ENCODE measurements around the gene COG2. TPM values are rescaled to one million over a fixed set of nuclear protein-coding genes. Genes with fewer than 3 reads are reported as not detected.

The COG2 gene
- polyA plus RNA-seq, 1 donor (not counting 4 experiments of a cell fraction or from before 2014, with no cell fraction given): 18.6 TPM

DNA sequence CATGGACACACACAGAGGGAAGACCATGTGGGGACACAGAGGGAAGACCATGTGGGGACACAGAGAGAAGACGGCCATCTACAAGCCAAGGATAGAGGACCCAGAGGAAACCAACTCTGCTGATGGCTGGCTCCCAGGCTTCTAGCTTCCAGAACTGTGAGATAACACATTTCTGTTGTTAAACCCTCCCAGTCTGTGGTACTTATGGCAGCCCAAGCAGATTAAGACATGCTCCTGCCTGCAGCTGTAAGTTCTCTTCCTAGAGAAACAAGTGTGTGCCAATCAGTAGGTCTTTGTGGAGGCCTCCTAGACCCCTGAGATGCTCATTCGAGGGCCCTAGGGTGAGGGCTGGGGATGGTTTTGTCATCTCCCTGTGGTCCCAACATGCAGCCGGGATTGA lies 69.0 kb downstream of the COG2 start:
- DNase-seq (ENCODE audit: low read depth, low spot score) (no peak), FAIRE-seq (no peak)
- dilution Hi-C loops (cut with MboI; ENCODE audit: extremely low pct_ligation_motif_present, low sequenced_read_pairs): no loop called here
- Histone ChIP-seq H2AFZ (ENCODE audit: control insufficient read depth, low read length) (no peak overlapping the region), H3K9me1 (ENCODE audit: control insufficient read depth, extremely low read depth, insufficient read depth, low read length) (no peaks in the 10 kb centered on the region), H3K27ac (ENCODE audit: control insufficient read depth, insufficient read depth, low read length) (no peak overlapping the region), H3K27me3 (ENCODE audit: control insufficient read depth, extremely low read depth, insufficient read depth, low read length) (peaks cover 4% of the 10 kb centered on the region), H3K4me3 (ENCODE audit: control insufficient read depth in 2 of 3, extremely low read depth in 1 of 3, insufficient read depth in 2 of 3, low read depth in 1 of 3, low read length in 3 of 3) (no peak overlapping the region), H3K36me3 (ENCODE audit: control insufficient read depth in 2 of 2, extremely low read depth in 1 of 2, insufficient read depth in 2 of 2, low read length in 2 of 2) (no peaks in the 10 kb centered on the region), H3K9me3 (ENCODE audit: control insufficient read depth, low read depth, low read length) (no peaks in the 10 kb centered on the region), H3K79me2 (ENCODE audit: control insufficient read depth, insufficient read depth, low read length) (no peaks in the 10 kb centered on the region), H4K20me1 (ENCODE audit: control insufficient read depth, extremely low read depth, insufficient read depth, low read length) (no peaks in the 10 kb centered on the region), H3K4me1 (ENCODE audit: control insufficient read depth, extremely low read depth, insufficient read depth, low read length) (no peaks in the 10 kb centered on the region), H3K9ac (ENCODE audit: control insufficient read depth, extremely low read depth, insufficient read depth, low read length) (no peak overlapping the region), H3K4me2 (ENCODE audit: control insufficient read depth, extremely low read depth, insufficient read depth, low read depth, low read length) (no peak overlapping the region)
- TF ChIP-seq, protein P1, sequence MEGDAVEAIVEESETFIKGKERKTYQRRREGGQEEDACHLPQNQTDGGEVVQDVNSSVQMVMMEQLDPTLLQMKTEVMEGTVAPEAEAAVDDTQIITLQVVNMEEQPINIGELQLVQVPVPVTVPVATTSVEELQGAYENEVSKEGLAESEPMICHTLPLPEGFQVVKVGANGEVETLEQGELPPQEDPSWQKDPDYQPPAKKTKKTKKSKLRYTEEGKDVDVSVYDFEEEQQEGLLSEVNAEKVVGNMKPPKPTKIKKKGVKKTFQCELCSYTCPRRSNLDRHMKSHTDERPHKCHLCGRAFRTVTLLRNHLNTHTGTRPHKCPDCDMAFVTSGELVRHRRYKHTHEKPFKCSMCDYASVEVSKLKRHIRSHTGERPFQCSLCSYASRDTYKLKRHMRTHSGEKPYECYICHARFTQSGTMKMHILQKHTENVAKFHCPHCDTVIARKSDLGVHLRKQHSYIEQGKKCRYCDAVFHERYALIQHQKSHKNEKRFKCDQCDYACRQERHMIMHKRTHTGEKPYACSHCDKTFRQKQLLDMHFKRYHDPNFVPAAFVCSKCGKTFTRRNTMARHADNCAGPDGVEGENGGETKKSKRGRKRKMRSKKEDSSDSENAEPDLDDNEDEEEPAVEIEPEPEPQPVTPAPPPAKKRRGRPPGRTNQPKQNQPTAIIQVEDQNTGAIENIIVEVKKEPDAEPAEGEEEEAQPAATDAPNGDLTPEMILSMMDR (optimal IDR thresholded peaks at IDR 0.05 in 1 of 3, IDR thresholded peaks at IDR 0.05 in 1 of 3, conservative IDR thresholded peaks at IDR 0.05 in 1 of 3; ENCODE audit: extremely low read depth in 1 of 3, insufficient read depth in 2 of 3, low read length in 3 of 3): no peak
- TF ChIP-seq EZH2 (IDR thresholded peaks at IDR 0.05; ENCODE audit: low read length): no peak

DNA sequence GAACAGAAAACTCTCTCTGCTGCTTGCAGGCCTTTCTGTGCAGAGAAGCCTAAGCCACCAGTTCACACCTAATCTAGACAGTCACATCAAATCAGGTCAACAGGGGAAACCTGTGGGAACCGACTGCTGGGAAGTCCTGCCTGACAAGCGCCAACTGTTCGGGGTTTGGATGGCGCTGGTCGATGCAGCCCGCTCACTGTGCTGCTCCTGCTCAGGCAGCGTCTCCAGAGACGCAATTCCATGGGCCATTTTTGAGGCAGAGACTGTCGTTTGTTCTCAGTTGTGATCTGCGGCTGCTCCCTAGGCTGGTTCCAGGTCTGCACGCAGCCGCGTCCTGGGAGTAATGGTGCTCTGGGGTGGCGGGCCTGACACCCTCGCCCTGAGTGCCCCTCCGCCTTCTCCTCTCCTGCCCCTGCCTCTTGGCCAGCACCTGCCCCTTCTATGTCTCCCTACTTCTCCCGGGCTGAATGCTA lies 70.2 kb downstream of the COG2 start:
- Histone ChIP-seq H3K36me3 (ENCODE audit: control insufficient read depth in 2 of 2, extremely low read depth in 1 of 2, insufficient read depth in 2 of 2, low read length in 2 of 2) (no peaks in the 10 kb centered on the region), H3K4me2 (ENCODE audit: control insufficient read depth, extremely low read depth, insufficient read depth, low read depth, low read length) (no peak overlapping the region), H3K9me1 (ENCODE audit: control insufficient read depth, extremely low read depth, insufficient read depth, low read length) (no peaks in the 10 kb centered on the region), H3K4me1 (ENCODE audit: control insufficient read depth, extremely low read depth, insufficient read depth, low read length) (no peaks in the 10 kb centered on the region), H4K20me1 (ENCODE audit: control insufficient read depth, extremely low read depth, insufficient read depth, low read length) (no peaks in the 10 kb centered on the region), H3K9ac (ENCODE audit: control insufficient read depth, extremely low read depth, insufficient read depth, low read length) (no peak overlapping the region), H3K79me2 (ENCODE audit: control insufficient read depth, insufficient read depth, low read length) (no peaks in the 10 kb centered on the region), H3K4me3 (ENCODE audit: control insufficient read depth in 2 of 3, extremely low read depth in 1 of 3, insufficient read depth in 2 of 3, low read depth in 1 of 3, low read length in 3 of 3) (no peak overlapping the region), H3K27ac (ENCODE audit: control insufficient read depth, insufficient read depth, low read length) (no peak overlapping the region), H3K9me3 (ENCODE audit: control insufficient read depth, low read depth, low read length) (no peaks in the 10 kb centered on the region), H3K27me3 (ENCODE audit: control insufficient read depth, extremely low read depth, insufficient read depth, low read length) (no peaks in the 10 kb centered on the region), H2AFZ (ENCODE audit: control insufficient read depth, low read length) (no peak overlapping the region)
- DNase-seq (ENCODE audit: low read depth, low spot score) (no peak), FAIRE-seq (no peak)
- TF ChIP-seq, protein P1 (optimal IDR thresholded peaks at IDR 0.05 in 1 of 3, IDR thresholded peaks at IDR 0.05 in 1 of 3, conservative IDR thresholded peaks at IDR 0.05 in 1 of 3; ENCODE audit: extremely low read depth in 1 of 3, insufficient read depth in 2 of 3, low read length in 3 of 3): no peak
- TF ChIP-seq EZH2 (IDR thresholded peaks at IDR 0.05; ENCODE audit: low read length): no peak
- dilution Hi-C loops (cut with MboI; ENCODE audit: extremely low pct_ligation_motif_present, low sequenced_read_pairs): no loop called here

All from keratinocyte (primary cell).